ENCODE results near the gene PLXNA3.

Gene PLXNA3

DNA sequence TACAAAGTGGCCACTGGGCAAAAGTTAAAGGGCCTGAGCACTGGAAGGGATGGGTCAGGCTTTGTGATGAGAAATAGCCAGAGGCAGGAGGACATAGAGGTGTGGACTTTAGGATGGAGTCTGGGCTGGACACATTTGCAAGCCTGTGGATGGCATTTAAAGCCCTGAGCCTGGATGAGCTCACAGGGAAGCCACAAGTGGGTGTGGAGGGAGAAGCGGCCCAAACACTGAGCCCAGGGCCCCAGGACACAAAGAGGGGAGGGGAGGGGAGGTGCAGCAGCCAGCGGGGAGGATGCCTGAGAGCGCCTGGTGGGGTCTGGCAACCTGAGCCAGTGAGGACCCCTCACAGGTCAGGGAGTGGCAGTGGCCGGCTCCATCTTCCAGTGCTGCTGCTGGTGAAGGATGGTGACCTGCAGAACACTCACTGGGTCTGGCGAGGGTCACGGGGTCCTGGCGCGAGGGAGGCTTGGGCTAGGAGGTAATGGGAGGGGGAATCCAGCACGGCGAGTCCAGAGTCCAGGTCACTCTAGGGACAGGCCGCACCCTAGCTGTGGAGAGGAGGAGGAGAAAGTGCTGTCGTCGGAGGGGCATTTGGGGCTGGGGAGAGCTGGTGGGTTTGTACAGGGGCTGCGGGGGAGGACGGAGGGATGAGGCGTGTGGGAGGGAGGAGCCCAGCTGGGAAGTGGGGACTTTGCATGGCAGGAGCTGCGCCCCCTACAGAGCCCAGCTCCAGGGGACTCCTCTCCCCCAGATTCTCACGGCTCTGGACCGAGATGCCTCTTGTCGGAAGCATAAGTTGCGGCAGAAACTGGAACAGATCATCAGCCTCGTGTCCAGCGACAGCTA lies 14.0 kb downstream of the PLXNA3 start:
- Histone ChIP-seq H3K27me3 (replicated peaks; ENCODE audit: insufficient read depth, low read length) (no peaks in the 10 kb centered on the region), H2AFZ (ENCODE audit: low read length) (no peak overlapping the region), H3K9me2 (replicated peaks; ENCODE audit: insufficient read depth, low read length) (no peaks in the 10 kb centered on the region), H3K4me1 (ENCODE audit: low read length) (no peaks in the 10 kb centered on the region), H3K9me3 (replicated peaks; ENCODE audit: insufficient read depth, low read length) (no peaks in the 10 kb centered on the region), H3K9ac (ENCODE audit: low read length) (no peak overlapping the region), H3K79me2 (ENCODE audit: low read length) (no peaks in the 10 kb centered on the region), H3K27ac (ENCODE audit: low read length) (no peak overlapping the region), H3K4me2 (ENCODE audit: low read depth, low read length) (no peak overlapping the region), H3K36me3 (replicated peaks; ENCODE audit: insufficient read depth, low read length) (no peaks in the 10 kb centered on the region), H3K4me3 (ENCODE audit: low read length) (no peak overlapping the region), H4K20me1 (ENCODE audit: insufficient read depth, low read length) (no peaks in the 10 kb centered on the region), H3F3A (ENCODE audit: insufficient read depth, low read length) (no peaks in the 10 kb centered on the region)
- TF ChIP-seq EZH2phosphoT487 (IDR thresholded peaks at IDR 0.05; ENCODE audit: low read length) (no peak), EZH2 (optimal IDR thresholded peaks at IDR 0.05; ENCODE audit: low read depth, low read length) (no peak)
- TF ChIP-seq, protein P1, sequence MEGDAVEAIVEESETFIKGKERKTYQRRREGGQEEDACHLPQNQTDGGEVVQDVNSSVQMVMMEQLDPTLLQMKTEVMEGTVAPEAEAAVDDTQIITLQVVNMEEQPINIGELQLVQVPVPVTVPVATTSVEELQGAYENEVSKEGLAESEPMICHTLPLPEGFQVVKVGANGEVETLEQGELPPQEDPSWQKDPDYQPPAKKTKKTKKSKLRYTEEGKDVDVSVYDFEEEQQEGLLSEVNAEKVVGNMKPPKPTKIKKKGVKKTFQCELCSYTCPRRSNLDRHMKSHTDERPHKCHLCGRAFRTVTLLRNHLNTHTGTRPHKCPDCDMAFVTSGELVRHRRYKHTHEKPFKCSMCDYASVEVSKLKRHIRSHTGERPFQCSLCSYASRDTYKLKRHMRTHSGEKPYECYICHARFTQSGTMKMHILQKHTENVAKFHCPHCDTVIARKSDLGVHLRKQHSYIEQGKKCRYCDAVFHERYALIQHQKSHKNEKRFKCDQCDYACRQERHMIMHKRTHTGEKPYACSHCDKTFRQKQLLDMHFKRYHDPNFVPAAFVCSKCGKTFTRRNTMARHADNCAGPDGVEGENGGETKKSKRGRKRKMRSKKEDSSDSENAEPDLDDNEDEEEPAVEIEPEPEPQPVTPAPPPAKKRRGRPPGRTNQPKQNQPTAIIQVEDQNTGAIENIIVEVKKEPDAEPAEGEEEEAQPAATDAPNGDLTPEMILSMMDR (IDR thresholded peaks at IDR 0.05; ENCODE audit: low read length) = no peak
- no peak for DNase-seq

DNA sequence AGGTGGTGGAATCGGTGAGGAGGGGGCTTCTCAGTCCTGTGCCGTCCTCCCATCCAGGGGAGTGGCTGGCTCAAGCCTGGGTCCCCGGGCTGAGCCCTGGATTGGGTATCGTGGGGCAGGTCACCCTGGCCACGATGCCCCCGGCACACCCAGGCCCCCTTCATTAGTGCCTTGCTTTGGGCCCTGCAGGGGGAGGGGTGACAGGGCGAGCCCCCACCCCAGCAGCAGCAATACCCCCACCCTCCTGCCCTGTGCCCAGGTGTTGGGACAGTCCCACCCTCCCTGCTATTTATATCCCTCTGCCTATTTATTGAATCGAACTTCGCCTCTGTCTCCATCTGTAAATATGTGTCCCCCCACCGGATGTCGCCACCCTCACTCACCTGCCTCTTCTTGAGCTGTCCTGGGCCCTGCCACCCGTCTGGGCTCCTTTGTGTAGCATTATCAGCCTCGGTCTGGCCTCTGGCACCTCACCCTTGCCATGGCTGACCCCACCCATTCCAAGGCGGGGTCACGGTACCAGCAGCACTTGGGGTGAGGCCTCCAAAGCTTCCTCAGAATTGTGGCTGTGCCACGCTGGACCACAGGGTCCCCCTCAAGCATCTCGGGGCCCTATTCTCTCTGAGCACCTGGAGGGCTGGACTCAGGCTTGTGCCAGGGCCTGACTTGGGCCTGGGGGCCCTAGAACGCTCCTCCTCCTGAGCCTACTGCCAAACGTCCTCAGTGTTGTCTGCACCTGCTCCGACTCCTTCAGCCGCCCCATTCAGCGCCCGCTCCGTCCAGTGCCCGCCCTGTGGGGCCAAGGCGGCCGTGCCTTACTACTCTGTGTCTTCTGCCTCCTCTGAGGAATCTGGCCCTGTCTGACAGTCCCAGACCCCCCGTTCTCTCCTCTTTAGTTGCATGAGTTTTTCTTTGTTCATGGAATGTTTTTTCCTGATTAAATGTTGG lies 14.9 kb downstream of the PLXNA3 start:
- Histone ChIP-seq H3K4me3 (ENCODE audit: low read length) (no peak overlapping the region), H3K9ac (ENCODE audit: low read length) (no peak overlapping the region), H3K4me1 (ENCODE audit: low read length) (no peaks in the 10 kb centered on the region), H3K27ac (ENCODE audit: low read length) (no peak overlapping the region), H4K20me1 (ENCODE audit: insufficient read depth, low read length) (no peaks in the 10 kb centered on the region), H3K9me3 (replicated peaks; ENCODE audit: insufficient read depth, low read length) (no peaks in the 10 kb centered on the region), H2AFZ (ENCODE audit: low read length) (no peak overlapping the region), H3K36me3 (replicated peaks; ENCODE audit: insufficient read depth, low read length) (no peaks in the 10 kb centered on the region), H3K4me2 (ENCODE audit: low read depth, low read length) (no peak overlapping the region), H3K9me2 (replicated peaks; ENCODE audit: insufficient read depth, low read length) (no peaks in the 10 kb centered on the region), H3K27me3 (replicated peaks; ENCODE audit: insufficient read depth, low read length) (no peaks in the 10 kb centered on the region), H3K79me2 (ENCODE audit: low read length) (no peaks in the 10 kb centered on the region), H3F3A (ENCODE audit: insufficient read depth, low read length) (no peaks in the 10 kb centered on the region)
- DNase-seq = no peak
- TF ChIP-seq, protein P1 (IDR thresholded peaks at IDR 0.05; ENCODE audit: low read length) = no peak
- TF ChIP-seq EZH2phosphoT487 (IDR thresholded peaks at IDR 0.05; ENCODE audit: low read length) = no peak
- TF ChIP-seq EZH2 (optimal IDR thresholded peaks at IDR 0.05; ENCODE audit: low read depth, low read length) = no peak

DNA sequence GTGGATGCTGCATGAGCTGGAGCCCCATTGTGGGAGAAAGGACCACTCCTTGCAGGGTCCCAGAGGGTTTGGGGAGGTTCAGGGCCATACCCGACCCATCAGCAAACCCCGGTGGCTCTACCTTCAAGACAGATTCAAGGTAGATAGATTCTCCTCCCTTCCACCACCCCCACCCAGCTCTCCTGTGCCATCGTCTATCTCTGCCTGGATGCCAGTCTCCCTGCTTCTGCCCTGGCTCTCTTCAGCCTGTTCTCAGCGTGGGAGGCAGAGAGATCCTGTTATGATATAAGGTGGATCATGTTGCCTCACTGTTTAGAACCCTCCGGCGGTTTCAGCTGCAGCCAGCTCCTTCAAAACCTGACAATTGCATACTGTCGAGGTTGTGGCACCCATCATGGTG lies 15.6 kb downstream of the PLXNA3 start:
- Histone ChIP-seq H3K27me3 (replicated peaks; ENCODE audit: insufficient read depth, low read length) (no peaks in the 10 kb centered on the region), H3K27ac (ENCODE audit: low read length) (no peak overlapping the region), H3K4me1 (ENCODE audit: low read length) (no peaks in the 10 kb centered on the region), H3K79me2 (ENCODE audit: low read length) (no peaks in the 10 kb centered on the region), H3F3A (ENCODE audit: insufficient read depth, low read length) (no peaks in the 10 kb centered on the region), H3K4me2 (ENCODE audit: low read depth, low read length) (no peak overlapping the region), H2AFZ (ENCODE audit: low read length) (no peak overlapping the region), H3K9me3 (replicated peaks; ENCODE audit: insufficient read depth, low read length) (no peaks in the 10 kb centered on the region), H3K9me2 (replicated peaks; ENCODE audit: insufficient read depth, low read length) (no peaks in the 10 kb centered on the region), H4K20me1 (ENCODE audit: insufficient read depth, low read length) (no peaks in the 10 kb centered on the region), H3K36me3 (replicated peaks; ENCODE audit: insufficient read depth, low read length) (no peaks in the 10 kb centered on the region), H3K9ac (ENCODE audit: low read length) (no peak overlapping the region), H3K4me3 (ENCODE audit: low read length) (no peak overlapping the region)
- DNase-seq = no peak
- TF ChIP-seq EZH2 (optimal IDR thresholded peaks at IDR 0.05; ENCODE audit: low read depth, low read length) = no peak
